Thoracic aorta (tissue), 2 donors: ENCODE data around the gene PPP4R1. TPM values are rescaled to one million over a fixed set of nuclear protein-coding genes. Genes with fewer than 3 reads are reported as not detected.

ENCODE experiments used
- ATAC-seq: fragments of 150-250 bp; one replicate; pipeline ENCODE4 v1.8.0; 2017; ENCODE audit warnings: low read depth; ENCODE audit not compliant: insufficient number of reproducible peaks, low FRiP score
- DNase-seq: peaks from one replicate; pipeline ENCODE4 v3.0.0-alpha.2; 2020; ENCODE audit warnings: low spot score
- H3K27ac ChIP-seq, 2 donors: fragments of 200-600 bp; sonication (generic); 1 replicate in 1 of 2; 2 replicates in 1 of 2; pipeline ENCODE4 v1.5.1; 2016; ENCODE audit warnings: mild to moderate bottlenecking in 2 of 2, moderate library complexity in 2 of 2
- H3K27me3 ChIP-seq: fragments of 200-600 bp; sonication (generic); replicated peaks from 2 replicates; pipeline ENCODE4 v1.6.0; 2016; ENCODE audit warnings: mild to moderate bottlenecking; ENCODE audit not compliant: insufficient read depth
- H3K36me3 ChIP-seq: fragments of 200-600 bp; sonication (generic); one replicate; pipeline ENCODE4 v1.5.1; 2016
- H3K4me1 ChIP-seq, 2 donors: fragments of 200-600 bp; sonication (generic); 1 replicate in 1 of 2; 2 replicates in 1 of 2; pipeline versions ENCODE4 v1.5.1 to v1.6.0; 2016; ENCODE audit warnings: low read depth in 2 of 2, mild to moderate bottlenecking in 1 of 2; ENCODE audit not compliant: control insufficient read depth in 1 of 2
- H3K4me3 ChIP-seq: fragments of 200-600 bp; sonication (generic); 2 replicates; pipeline ENCODE4 v1.5.1; 2016; ENCODE audit warnings: mild to moderate bottlenecking
- H3K9me3 ChIP-seq: fragments of 200-600 bp; sonication (generic); 2 replicates; pipeline ENCODE4 v1.5.1; 2016
- CTCF ChIP-seq: fragments of 200-600 bp; sonication (generic); IDR thresholded peaks from one replicate; pipeline ENCODE4 v1.5.1; 2019; ENCODE audit warnings: antibody characterized with exemption
- total RNA-seq, 2 donors: library from RNA; depleted of rRNA; stranded (reverse); fragments of >200 nt; gene quantifications; one replicate each; pipeline versions ENCODE4 v1.1.0 to v1.2.3, GENCODE V29; 2016

Gene PPP4R1
- total RNA-seq, 2 donors from 2014 or later = 89.3 to 121 TPM

DNA sequence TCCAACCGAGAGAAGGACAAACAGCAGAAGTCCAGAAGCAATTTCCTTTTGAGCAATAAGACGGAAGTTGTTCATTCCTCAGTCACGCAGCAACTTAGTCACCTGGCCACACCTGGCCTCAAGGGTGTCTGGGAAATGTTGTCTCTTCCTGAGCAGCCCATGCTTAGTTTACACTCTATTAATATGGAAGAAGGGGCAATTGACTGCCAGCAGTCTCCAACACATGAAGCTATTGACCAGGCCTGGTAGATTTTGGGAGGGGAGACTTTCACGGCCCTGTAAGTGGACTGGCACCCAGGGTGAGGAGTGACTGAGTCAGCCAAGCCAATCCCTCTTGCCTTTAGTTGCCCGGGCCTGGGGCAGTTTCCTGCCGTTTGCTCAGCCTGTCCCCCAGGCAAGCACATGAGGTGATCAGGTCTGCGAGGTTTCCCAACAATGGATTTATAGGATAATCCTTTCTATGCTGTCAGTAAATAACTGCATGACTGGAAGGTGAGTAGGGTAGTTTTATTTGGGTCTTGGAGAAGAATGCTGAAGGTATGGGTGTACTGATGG is 43.8 kb upstream of the PPP4R1 start:
- no peak overlapping the region for H3K4me3 ChIP-seq
- no peaks in the 10 kb centered on the region for H3K27me3 ChIP-seq
- DNase-seq (no peak), ATAC-seq (no peak)
- H3K36me3 ChIP-seq = no peaks in the 10 kb centered on the region
- peaks cover 3 to 9% of the 10 kb centered on the region in 2 donors for H3K4me1 ChIP-seq
- no peak overlapping the region for H3K27ac ChIP-seq
- H3K9me3 ChIP-seq = no peaks in the 10 kb centered on the region
- no peak for TF ChIP-seq CTCF

DNA sequence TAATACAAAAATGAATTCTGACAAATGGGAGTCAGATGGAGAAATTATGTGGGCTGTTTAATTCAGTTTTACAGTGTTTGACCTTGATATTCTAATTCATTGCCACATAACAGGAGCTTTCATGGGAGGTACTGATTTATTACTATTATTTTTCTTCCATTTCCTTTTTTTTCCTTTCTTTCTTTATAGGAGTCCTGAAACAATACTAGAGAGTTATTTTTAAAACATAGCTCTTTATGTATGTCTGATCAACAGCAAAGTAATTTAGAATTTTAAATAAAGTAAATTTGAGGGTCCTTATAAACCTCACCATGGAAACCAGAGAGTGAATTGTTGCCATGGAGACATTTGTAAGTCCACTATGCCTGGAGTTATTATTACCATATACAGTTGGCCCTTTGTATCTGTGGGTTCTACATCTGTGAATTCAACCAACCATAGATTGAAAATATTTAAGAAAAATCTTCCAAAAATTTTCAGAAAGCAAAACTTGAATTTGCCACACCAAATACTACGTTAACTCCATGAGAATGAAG is 40.9 kb upstream of the PPP4R1 start:
- no peak for TF ChIP-seq CTCF
- Histone ChIP-seq H3K4me1 (peaks cover 2 to 11% of the 10 kb centered on the region in 2 donors), H3K36me3 (no peaks in the 10 kb centered on the region), H3K4me3 (no peak overlapping the region), H3K9me3 (no peaks in the 10 kb centered on the region), H3K27me3 (no peaks in the 10 kb centered on the region), H3K27ac (no peak overlapping the region)
- ATAC-seq (no peak), DNase-seq (no peak)

DNA sequence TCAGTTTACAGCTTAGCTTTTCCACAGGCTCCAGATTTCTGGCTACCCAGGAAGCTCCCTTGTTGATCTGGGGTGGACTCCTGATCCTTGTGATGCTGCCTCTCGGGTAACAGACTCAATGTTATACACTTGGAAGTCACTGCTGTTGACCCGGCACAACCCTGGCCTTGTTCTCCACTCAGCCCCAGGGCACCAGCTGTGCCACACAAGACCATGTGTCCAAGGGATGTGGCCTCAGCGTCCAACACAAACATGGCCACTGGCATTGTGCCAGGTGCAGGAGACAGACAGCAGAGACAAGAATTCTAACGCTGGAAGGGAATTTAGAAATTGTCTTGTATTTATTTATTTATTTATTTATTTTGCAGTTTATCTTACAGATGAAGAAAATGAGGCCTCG is 39.0 kb upstream of the PPP4R1 start:
- Histone ChIP-seq H3K9me3 (no peaks in the 10 kb centered on the region), H3K27ac (peak overlapping the region; percentile 45 to 66), H3K4me3 (no peak overlapping the region), H3K36me3 (no peaks in the 10 kb centered on the region), H3K4me1 (peaks cover 0 to 8% of the 10 kb centered on the region in 2 donors), H3K27me3 (no peaks in the 10 kb centered on the region)
- TF ChIP-seq CTCF = no peak
- DNase-seq (peak; percentile 43), ATAC-seq (peak; percentile 50)

DNA sequence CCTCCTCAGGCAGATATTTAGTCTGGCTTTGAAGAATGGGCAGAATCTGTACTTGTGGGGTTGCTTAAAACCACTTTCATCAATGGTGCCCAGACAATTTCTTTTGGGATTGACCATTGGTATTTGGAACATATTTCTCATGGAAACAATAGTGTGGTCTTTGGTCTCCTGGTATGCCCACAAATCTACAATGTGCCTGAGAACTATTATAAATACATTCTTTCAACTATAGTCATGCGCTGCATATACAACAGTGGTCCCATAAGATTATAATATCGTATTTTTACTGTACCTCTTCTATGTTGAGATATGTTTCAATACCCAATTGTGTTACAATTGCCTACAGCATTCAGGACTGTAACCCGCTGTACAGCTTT is 34.8 kb upstream of the PPP4R1 start:
- ATAC-seq = no peak
- DNase-seq = no peak
- Histone ChIP-seq H3K27ac (no peak overlapping the region), H3K27me3 (no peaks in the 10 kb centered on the region), H3K4me1 (peaks cover 1 to 9% of the 10 kb centered on the region in 2 donors), H3K36me3 (no peaks in the 10 kb centered on the region), H3K4me3 (no peak overlapping the region), H3K9me3 (no peaks in the 10 kb centered on the region)
- no peak for TF ChIP-seq CTCF

- no peak for TF ChIP-seq CTCF
- Histone ChIP-seq H3K9me3 (no peaks in the 10 kb centered on the region), H3K4me3 (no peak overlapping the region), H3K27me3 (no peaks in the 10 kb centered on the region), H3K36me3 (no peaks in the 10 kb centered on the region), H3K27ac (no peak overlapping the region), H3K4me1 (peaks cover 6 to 15% of the 10 kb centered on the region in 2 donors)
- DNase-seq = no peak
- no peak for ATAC-seq
These were observed 34.2 kb upstream of the PPP4R1 start for GRCh38 chr18:9648431-9649163.
